ENCODE results near the gene ARID1A.

Gene ARID1A

GRCh38 chr1:26677306-26678115 is 18.3 kb upstream of the ARID1A start:
- Histone ChIP-seq H3K9me3 (ENCODE audit: insufficient read depth, low read depth, low read length) (no peaks in the 10 kb centered on the region), H3K4me1 (ENCODE audit: insufficient read depth, low read length, poor library complexity, severe bottlenecking) (peaks cover 11% of the 10 kb centered on the region), H3F3A (ENCODE audit: low read depth) (no peaks in the 10 kb centered on the region), H3K79me2 (ENCODE audit: insufficient read depth, low read length) (no peaks in the 10 kb centered on the region), H3K4me3 (ENCODE audit: low read length, poor library complexity, severe bottlenecking) (peak overlapping the region; percentile 25), H2AFZ (ENCODE audit: low read length) (peak overlapping the region; percentile 88), H3K9me2 (replicated peaks; ENCODE audit: low read depth, low read length) (no peaks in the 10 kb centered on the region), H3K9ac (ENCODE audit: low read depth, low read length, poor library complexity, severe bottlenecking) (no peak overlapping the region), H4K20me1 (ENCODE audit: insufficient read depth, low read length, poor library complexity, severe bottlenecking) (no peaks in the 10 kb centered on the region), H3K27me3 (ENCODE audit: insufficient read depth, low read length, poor library complexity, severe bottlenecking) (no peaks in the 10 kb centered on the region), H3K4me2 (ENCODE audit: low read depth, low read length, poor library complexity, severe bottlenecking) (peak overlapping the region; percentile 56), H3K36me3 (ENCODE audit: insufficient read depth, low read length) (no peaks in the 10 kb centered on the region)
- TF ChIP-seq EZH2phosphoT487 (IDR thresholded peaks at IDR 0.05; ENCODE audit: borderline replicate concordance) (no peak), CTCF (conservative IDR thresholded peaks at IDR 0.05; ENCODE audit: low read length) (peak; percentile 96)

DNA sequence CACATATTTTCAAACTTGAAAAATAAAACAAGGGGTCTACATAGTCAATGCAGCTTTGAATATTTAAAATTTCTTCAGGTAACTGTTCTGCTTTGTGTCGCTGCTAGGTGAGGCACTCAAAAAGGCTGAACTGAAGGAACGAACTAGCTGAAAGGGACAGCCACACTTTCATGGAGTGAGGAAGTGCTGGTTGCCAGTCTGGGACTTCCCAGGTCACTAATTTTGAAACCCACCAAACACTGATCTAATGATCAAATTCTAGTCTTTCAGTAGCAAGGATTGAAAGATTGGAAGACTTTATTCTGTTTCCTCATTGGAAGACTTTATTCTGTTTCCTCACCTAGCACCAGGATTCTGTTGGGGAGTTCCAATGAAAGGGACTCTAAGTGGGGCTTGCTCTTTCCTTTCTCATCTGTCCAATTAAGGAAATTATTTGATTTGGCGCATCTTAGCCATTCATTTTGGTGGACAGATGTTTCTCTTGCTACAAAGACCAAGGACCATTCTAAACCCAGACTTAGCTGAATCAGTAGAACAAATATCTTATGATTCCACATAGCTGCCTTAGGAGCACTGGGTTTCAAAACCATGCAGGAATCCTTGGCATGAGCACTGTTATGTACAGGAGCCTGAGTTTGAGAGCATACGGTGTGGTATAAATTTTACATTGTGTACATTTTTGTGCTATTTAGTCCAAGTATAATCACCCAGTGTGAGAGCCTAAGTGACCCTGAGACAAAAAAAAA is 10.9 kb upstream of the ARID1A start:
- H2AFZ ChIP-seq (ENCODE audit: low read length), result no peak overlapping the region
- no peak overlapping the region for H3K4me2 ChIP-seq (ENCODE audit: low read depth, low read length, poor library complexity, severe bottlenecking)
- H3K36me3 ChIP-seq (ENCODE audit: insufficient read depth, low read length), result no peaks in the 10 kb centered on the region
- no peaks in the 10 kb centered on the region for H3K79me2 ChIP-seq (ENCODE audit: insufficient read depth, low read length)
- H3K27me3 ChIP-seq (ENCODE audit: insufficient read depth, low read length, poor library complexity, severe bottlenecking), result no peaks in the 10 kb centered on the region
- H3K9me2 ChIP-seq (replicated peaks; ENCODE audit: low read depth, low read length), result no peaks in the 10 kb centered on the region
- no peaks in the 10 kb centered on the region for H3K9me3 ChIP-seq (ENCODE audit: insufficient read depth, low read depth, low read length)
- TF ChIP-seq CTCF (conservative IDR thresholded peaks at IDR 0.05; ENCODE audit: low read length) (no peak), EZH2phosphoT487 (IDR thresholded peaks at IDR 0.05; ENCODE audit: borderline replicate concordance) (no peak)
- no peak overlapping the region for H3K9ac ChIP-seq (ENCODE audit: low read depth, low read length, poor library complexity, severe bottlenecking)
- H3K4me1 ChIP-seq (ENCODE audit: insufficient read depth, low read length, poor library complexity, severe bottlenecking), result peaks cover 4% of the 10 kb centered on the region
- no peaks in the 10 kb centered on the region for H4K20me1 ChIP-seq (ENCODE audit: insufficient read depth, low read length, poor library complexity, severe bottlenecking)
- H3K4me3 ChIP-seq (ENCODE audit: low read length, poor library complexity, severe bottlenecking), result no peak overlapping the region
- no peaks in the 10 kb centered on the region for H3F3A ChIP-seq (ENCODE audit: low read depth)

GRCh38 chr1:26686795-26687194 is 9.0 kb upstream of the ARID1A start:
- H3K4me3 ChIP-seq (ENCODE audit: low read length, poor library complexity, severe bottlenecking), result no peak overlapping the region
- peak overlapping the region; percentile 95 for H2AFZ ChIP-seq (ENCODE audit: low read length)
- H3K79me2 ChIP-seq (ENCODE audit: insufficient read depth, low read length), result no peaks in the 10 kb centered on the region
- no peaks in the 10 kb centered on the region for H3K36me3 ChIP-seq (ENCODE audit: insufficient read depth, low read length)
- no peaks in the 10 kb centered on the region for H4K20me1 ChIP-seq (ENCODE audit: insufficient read depth, low read length, poor library complexity, severe bottlenecking)
- no peaks in the 10 kb centered on the region for H3K9me3 ChIP-seq (ENCODE audit: insufficient read depth, low read depth, low read length)
- peak overlapping the region; percentile 20 for H3K4me2 ChIP-seq (ENCODE audit: low read depth, low read length, poor library complexity, severe bottlenecking)
- no peaks in the 10 kb centered on the region for H3K27me3 ChIP-seq (ENCODE audit: insufficient read depth, low read length, poor library complexity, severe bottlenecking)
- H3K9me2 ChIP-seq (replicated peaks; ENCODE audit: low read depth, low read length), result no peaks in the 10 kb centered on the region
- no peak overlapping the region for H3K9ac ChIP-seq (ENCODE audit: low read depth, low read length, poor library complexity, severe bottlenecking)
- TF ChIP-seq EZH2phosphoT487 (IDR thresholded peaks at IDR 0.05; ENCODE audit: borderline replicate concordance) (no peak), CTCF (conservative IDR thresholded peaks at IDR 0.05; ENCODE audit: low read length) (no peak)
- H3K4me1 ChIP-seq (ENCODE audit: insufficient read depth, low read length, poor library complexity, severe bottlenecking), result peaks cover 21% of the 10 kb centered on the region
- peaks cover 2% of the 10 kb centered on the region; the same call in 1 of the 2 replicates for H3F3A ChIP-seq (ENCODE audit: low read depth)
